Memory B cell (primary cell): ENCODE results near the gene MIER2.

Experiments used
- ATAC-seq: fragments of 150-1000 bp; cut with Tn5 transposase; 2 replicates; pipeline ENCODE4 v1.10.0; 2021; ENCODE audit warnings: low read depth, mild to moderate bottlenecking, moderate library complexity
- DNase-seq, 2 donors: peaks; one replicate each; pipeline ENCODE4 v3.0.0; 2022; ENCODE audit warnings: low spot score in 2 of 2
- H3K27ac Mint-ChIP-seq: one replicate; pipeline ENCODE4 v1.8.0; 2022; ENCODE audit warnings: mild to moderate bottlenecking, moderate library complexity, mixed read lengths
- H3K27me3 Mint-ChIP-seq: one replicate; pipeline ENCODE4 v1.8.0; 2022; ENCODE audit warnings: mixed read lengths
- H3K36me3 Mint-ChIP-seq: one replicate; pipeline ENCODE4 v1.8.0; 2022; ENCODE audit warnings: mild to moderate bottlenecking, mixed read lengths
- H3K4me1 Mint-ChIP-seq: one replicate; pipeline ENCODE4 v1.8.0; 2022; ENCODE audit warnings: mixed read lengths
- H3K4me3 Mint-ChIP-seq: one replicate; pipeline ENCODE4 v1.8.0; 2022; ENCODE audit warnings: mild to moderate bottlenecking, moderate library complexity, mixed read lengths
- H3K9me3 Mint-ChIP-seq: one replicate; pipeline ENCODE4 v1.8.0; 2022; ENCODE audit warnings: mixed read lengths

The MIER2 gene

DNA sequence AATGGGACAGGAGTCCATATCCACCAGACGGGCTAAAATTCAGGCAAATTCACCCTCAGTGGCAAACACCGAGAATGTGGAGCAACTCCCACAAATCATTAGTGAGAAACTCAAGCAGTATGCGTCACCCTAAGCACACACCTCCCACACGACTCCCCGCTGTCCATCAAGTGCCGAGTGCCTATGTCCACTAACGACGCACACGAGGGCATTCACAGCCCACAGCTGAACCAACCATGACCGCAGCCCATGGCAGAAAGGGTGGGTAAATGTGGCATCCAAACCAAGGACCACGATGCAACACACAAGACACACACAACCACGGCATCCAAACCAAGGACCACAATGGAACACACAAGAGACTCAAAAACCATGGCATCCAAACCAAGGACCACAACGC, 22.0 kb downstream of the MIER2 start:
- no peak overlapping the region for H3K27ac Mint-ChIP-seq
- ATAC-seq = no peak
- DNase-seq = no peak
- H3K36me3 Mint-ChIP-seq = peaks cover 33% of the 10 kb centered on the region
- no peaks in the 10 kb centered on the region for H3K27me3 Mint-ChIP-seq
- peaks cover 5% of the 10 kb centered on the region for H3K9me3 Mint-ChIP-seq
- no peak overlapping the region for H3K4me3 Mint-ChIP-seq
- H3K4me1 Mint-ChIP-seq = no peaks in the 10 kb centered on the region

GRCh38 chr19:318509-318774, 26.2 kb downstream of the MIER2 start:
- H3K36me3 Mint-ChIP-seq = peaks cover 48% of the 10 kb centered on the region
- no peak overlapping the region for H3K4me3 Mint-ChIP-seq
- H3K27me3 Mint-ChIP-seq = no peaks in the 10 kb centered on the region
- ATAC-seq (no peak), DNase-seq (no peak)
- peaks cover 3% of the 10 kb centered on the region for H3K4me1 Mint-ChIP-seq
- no peak overlapping the region for H3K27ac Mint-ChIP-seq
- peaks cover 8% of the 10 kb centered on the region for H3K9me3 Mint-ChIP-seq

DNA sequence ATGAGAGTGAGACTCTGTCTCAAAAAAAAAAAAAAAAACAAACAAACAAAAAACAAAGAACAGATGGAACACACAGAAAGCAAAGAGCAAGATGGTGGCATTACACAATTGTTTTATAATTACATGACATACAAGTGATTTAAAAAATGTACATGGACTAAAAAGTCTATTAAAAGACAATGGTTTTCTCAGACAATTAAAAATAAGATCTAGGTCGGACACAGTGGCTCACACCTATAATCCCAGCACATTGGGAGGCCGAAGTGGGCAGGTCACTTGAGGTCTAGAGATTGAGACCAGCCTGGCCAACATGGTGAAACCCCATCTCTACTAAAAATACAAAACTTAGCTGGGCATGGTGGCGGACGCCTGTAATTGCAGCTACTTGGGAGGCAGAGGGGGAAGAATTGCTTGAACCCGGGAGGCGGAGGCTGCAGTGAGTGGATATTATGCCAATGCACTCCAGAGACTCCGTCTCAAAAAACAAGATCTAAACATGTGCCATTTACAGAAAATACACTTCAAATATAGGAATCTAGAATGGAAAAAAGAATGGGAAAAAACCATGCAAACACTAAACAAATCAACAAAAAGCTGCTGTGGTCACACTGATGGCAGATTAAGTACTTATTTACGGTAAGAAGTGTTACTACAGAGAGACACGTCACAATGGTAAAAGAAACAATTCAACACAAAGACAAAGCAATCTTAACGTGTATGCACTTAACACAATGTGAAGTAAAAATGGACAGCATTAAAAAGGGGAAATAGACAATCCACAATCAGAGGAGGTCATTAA, 26.7 kb downstream of the MIER2 start:
- Mint-ChIP-seq H3K27me3 (no peaks in the 10 kb centered on the region), H3K9me3 (peaks cover 8% of the 10 kb centered on the region), H3K4me3 (no peak overlapping the region), H3K27ac (no peak overlapping the region), H3K4me1 (peaks cover 3% of the 10 kb centered on the region), H3K36me3 (peaks cover 50% of the 10 kb centered on the region)
- DNase-seq (no peak), ATAC-seq (no peak)

DNA sequence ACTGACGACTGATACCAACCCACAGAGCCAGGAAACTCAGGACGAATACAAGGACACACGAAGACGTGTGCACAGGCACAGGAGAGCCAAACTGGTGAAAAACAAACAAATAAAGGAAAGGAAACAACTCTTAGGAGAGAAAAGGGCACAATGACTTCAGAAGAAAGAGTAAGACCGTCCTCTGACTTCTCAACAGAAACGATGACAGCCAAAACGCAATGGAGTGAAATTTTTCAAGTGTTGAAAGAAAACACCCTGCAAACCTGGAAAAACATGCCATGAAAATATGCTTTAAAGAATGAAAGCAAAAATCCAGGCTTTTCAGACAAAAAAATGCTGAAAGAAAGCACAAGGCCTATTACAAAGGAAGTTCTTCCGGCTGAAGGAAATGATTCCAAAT, 28.8 kb downstream of the MIER2 start:
- no peak overlapping the region for H3K27ac Mint-ChIP-seq
- H3K4me1 Mint-ChIP-seq = peaks cover 3% of the 10 kb centered on the region
- peaks cover 8% of the 10 kb centered on the region for H3K9me3 Mint-ChIP-seq
- no peak for DNase-seq
- no peak overlapping the region for H3K4me3 Mint-ChIP-seq
- peaks cover 49% of the 10 kb centered on the region for H3K36me3 Mint-ChIP-seq
- no peak for ATAC-seq
- H3K27me3 Mint-ChIP-seq = no peaks in the 10 kb centered on the region

DNA sequence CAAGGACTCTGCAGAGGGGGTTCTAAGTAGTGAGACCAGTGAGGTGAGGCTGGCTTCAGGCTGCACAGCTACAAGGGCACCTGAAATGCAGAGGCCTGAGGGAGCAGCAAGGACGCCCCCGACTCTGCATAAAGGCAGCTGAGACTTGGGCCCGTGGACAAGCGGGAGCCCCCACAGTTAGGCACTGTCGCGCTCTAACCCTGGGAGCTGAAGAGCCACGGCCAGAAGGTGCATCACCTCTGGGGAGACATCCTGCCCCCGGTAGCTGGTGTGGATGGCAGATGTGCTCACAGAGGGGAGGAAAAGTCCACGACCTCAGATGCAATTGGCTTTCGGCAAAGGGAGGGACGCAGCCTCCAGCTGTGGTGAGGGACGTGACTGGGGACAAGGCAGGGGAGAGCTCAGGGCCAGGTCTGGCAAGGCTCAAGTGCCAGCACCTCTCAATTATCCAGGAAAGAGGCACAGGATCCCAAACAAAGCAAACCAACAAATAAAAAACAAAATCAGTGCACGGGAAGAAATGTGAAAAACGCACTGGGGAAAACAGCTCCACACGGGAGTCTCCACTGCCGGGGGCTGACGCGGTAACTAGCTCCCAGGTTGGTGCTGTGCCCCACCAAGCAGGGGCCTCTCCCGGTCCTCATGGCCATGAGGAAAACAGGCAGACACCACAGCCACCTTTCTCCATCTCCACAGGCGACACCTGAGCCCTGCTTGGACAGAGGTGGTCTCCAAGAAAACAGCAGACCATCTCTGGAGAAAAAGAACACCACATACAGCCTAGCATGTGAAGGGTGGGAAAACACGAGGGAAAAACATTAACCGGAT, 30.4 kb downstream of the MIER2 start:
- Mint-ChIP-seq H3K36me3 (peaks cover 40% of the 10 kb centered on the region), H3K4me1 (peaks cover 6% of the 10 kb centered on the region), H3K27me3 (no peaks in the 10 kb centered on the region), H3K27ac (no peak overlapping the region), H3K9me3 (peaks cover 8% of the 10 kb centered on the region), H3K4me3 (no peak overlapping the region)
- no peak for ATAC-seq
- DNase-seq = no peak

- no peak overlapping the region for H3K4me3 Mint-ChIP-seq
- no peaks in the 10 kb centered on the region for H3K27me3 Mint-ChIP-seq
- H3K9me3 Mint-ChIP-seq = peaks cover 7% of the 10 kb centered on the region
- peaks cover 6% of the 10 kb centered on the region for H3K4me1 Mint-ChIP-seq
- ATAC-seq (no peak), DNase-seq (no peak)
- H3K36me3 Mint-ChIP-seq = peaks cover 37% of the 10 kb centered on the region
- no peak overlapping the region for H3K27ac Mint-ChIP-seq
These were observed 31.2 kb downstream of the MIER2 start for GRCh38 chr19:313169-313987.

- no peak overlapping the region for H3K27ac Mint-ChIP-seq
- H3K4me1 Mint-ChIP-seq = peaks cover 6% of the 10 kb centered on the region
- H3K36me3 Mint-ChIP-seq = peaks cover 35% of the 10 kb centered on the region
- H3K9me3 Mint-ChIP-seq = peaks cover 3% of the 10 kb centered on the region
- DNase-seq (no peak), ATAC-seq (no peak)
- no peak overlapping the region for H3K4me3 Mint-ChIP-seq
- H3K27me3 Mint-ChIP-seq = no peaks in the 10 kb centered on the region
These were observed 32.8 kb downstream of the MIER2 start for GRCh38 chr19:311813-312261.

- DNase-seq (no peak), ATAC-seq (no peak)
- peaks cover 3% of the 10 kb centered on the region for H3K9me3 Mint-ChIP-seq
- no peaks in the 10 kb centered on the region for H3K27me3 Mint-ChIP-seq
- no peak overlapping the region for H3K4me3 Mint-ChIP-seq
- H3K36me3 Mint-ChIP-seq = peaks cover 34% of the 10 kb centered on the region
- H3K27ac Mint-ChIP-seq = no peak overlapping the region
- H3K4me1 Mint-ChIP-seq = peaks cover 6% of the 10 kb centered on the region
These were observed 33.7 kb downstream of the MIER2 start for GRCh38 chr19:310781-311496.

- Mint-ChIP-seq H3K36me3 (peaks cover 35% of the 10 kb centered on the region), H3K9me3 (no peaks in the 10 kb centered on the region), H3K4me3 (no peak overlapping the region), H3K27me3 (no peaks in the 10 kb centered on the region), H3K4me1 (peaks cover 2% of the 10 kb centered on the region), H3K27ac (no peak overlapping the region)
- no peak for ATAC-seq
- DNase-seq = no peak
These were observed 34.4 kb downstream of the MIER2 start for GRCh38 chr19:310141-310651.

DNA sequence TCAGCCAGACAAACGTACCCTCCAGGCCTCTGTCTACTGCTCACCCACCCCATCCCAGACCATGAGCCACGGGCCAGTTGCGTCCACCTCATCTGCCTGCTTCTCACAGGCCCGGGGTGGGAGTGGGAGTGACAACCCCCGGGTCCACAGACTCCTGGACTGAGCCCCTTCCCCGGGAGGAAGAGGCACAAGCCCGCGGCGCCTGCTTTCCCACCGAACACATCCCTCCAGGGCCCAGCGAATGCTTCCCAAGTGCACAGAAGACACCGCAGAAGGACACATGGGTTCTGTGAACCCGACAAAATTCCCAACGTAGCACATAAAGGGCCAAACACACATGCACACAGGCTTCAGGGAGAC, 35.4 kb downstream of the MIER2 start:
- Mint-ChIP-seq H3K9me3 (no peaks in the 10 kb centered on the region), H3K4me1 (peaks cover 2% of the 10 kb centered on the region), H3K36me3 (peaks cover 31% of the 10 kb centered on the region), H3K4me3 (no peak overlapping the region), H3K27ac (no peak overlapping the region), H3K27me3 (no peaks in the 10 kb centered on the region)
- ATAC-seq (no peak), DNase-seq (no peak)

- Mint-ChIP-seq H3K36me3 (peaks cover 25% of the 10 kb centered on the region), H3K4me3 (no peak overlapping the region), H3K9me3 (no peaks in the 10 kb centered on the region), H3K4me1 (peaks cover 2% of the 10 kb centered on the region), H3K27ac (no peak overlapping the region), H3K27me3 (no peaks in the 10 kb centered on the region)
- no peak for ATAC-seq
- DNase-seq = no peak
These were observed 36.0 kb downstream of the MIER2 start for GRCh38 chr19:308471-309205.

DNA sequence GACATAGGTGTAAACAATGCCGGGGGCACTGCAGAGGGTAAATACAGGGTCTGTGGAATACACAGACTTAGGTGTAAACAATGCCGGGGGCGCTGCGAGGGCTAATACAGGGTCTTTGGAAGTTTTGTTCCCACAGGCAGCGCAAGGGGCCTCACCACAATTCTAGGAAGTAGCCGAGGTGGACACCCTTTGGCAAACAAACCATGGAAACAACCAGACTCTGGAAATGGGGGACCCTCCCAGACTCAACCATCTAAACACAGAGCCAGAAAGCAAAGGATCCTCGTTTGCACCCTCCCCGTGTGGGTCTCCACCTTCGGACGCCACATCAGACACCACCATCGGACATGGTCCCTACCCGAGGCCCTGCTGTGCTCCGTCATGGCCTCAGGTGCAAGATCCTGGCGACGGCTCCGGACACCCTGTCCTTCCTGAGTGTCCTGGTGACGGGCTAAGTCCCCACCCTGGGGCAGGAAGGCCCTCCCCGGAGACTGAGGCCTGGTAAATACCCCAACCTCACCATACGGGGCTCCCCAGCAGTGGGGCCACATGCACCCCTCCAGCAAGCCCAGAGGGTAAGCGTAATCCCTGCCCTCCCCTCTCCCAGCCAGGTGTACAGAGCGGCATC, 36.7 kb downstream of the MIER2 start:
- H3K27ac Mint-ChIP-seq = no peak overlapping the region
- H3K27me3 Mint-ChIP-seq = no peaks in the 10 kb centered on the region
- no peak for ATAC-seq
- no peak overlapping the region for H3K4me3 Mint-ChIP-seq
- H3K36me3 Mint-ChIP-seq = peaks cover 23% of the 10 kb centered on the region
- DNase-seq = no peak
- H3K9me3 Mint-ChIP-seq = no peaks in the 10 kb centered on the region
- peaks cover 2% of the 10 kb centered on the region for H3K4me1 Mint-ChIP-seq

- no peak overlapping the region for H3K27ac Mint-ChIP-seq
- peaks cover 23% of the 10 kb centered on the region for H3K36me3 Mint-ChIP-seq
- no peaks in the 10 kb centered on the region for H3K27me3 Mint-ChIP-seq
- no peak overlapping the region for H3K4me3 Mint-ChIP-seq
- no peak for DNase-seq
- peaks cover 2% of the 10 kb centered on the region for H3K4me1 Mint-ChIP-seq
- no peak for ATAC-seq
- no peaks in the 10 kb centered on the region for H3K9me3 Mint-ChIP-seq
These were observed 37.5 kb downstream of the MIER2 start for GRCh38 chr19:307111-307531.
